ENCODE measurements around the gene MGP. TPM values are rescaled to one million over a fixed set of nuclear protein-coding genes. Genes with fewer than 3 reads are reported as not detected.

MGP gene
- total and polyA plus RNA-seq, 2 experiments from 2014 or later = 0.60 TPM; not detected in 1

DNA sequence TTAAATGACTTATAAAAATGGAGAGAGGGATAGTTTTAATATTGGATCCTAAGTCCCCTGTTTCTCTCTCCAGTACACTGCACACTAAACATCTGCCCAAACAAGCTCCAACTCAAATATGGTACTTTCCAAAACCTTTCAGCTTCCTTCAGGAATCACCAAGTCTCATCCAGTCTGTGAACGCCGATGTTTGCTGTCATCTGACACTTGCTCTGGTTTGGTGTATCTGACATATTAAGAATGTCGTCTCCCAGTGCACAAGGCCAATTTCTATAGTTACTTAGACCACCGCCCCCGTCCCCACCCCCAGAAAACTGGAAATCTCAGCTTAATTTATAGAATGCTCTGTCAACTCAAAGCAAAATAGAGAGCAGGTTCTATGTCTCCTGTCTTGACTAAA lies 5.0 kb upstream of the MGP start:
- Histone ChIP-seq H3K9me2 (ENCODE audit: insufficient read depth) (no peaks in the 10 kb centered on the region; the same call in 1 of the 2 replicates), H4K20me1 (replicated peaks; ENCODE audit: insufficient read depth) (no peaks in the 10 kb centered on the region), H2AFZ (no peak overlapping the region), H3F3A (replicated peaks; ENCODE audit: low read depth) (no peaks in the 10 kb centered on the region), H3K79me2 (replicated peaks; ENCODE audit: insufficient read depth) (no peaks in the 10 kb centered on the region), H3K4me3 (no peak overlapping the region), H3K27me3 (ENCODE audit: insufficient read depth) (no peaks in the 10 kb centered on the region), H3K4me2 (no peak overlapping the region), H3K36me3 (ENCODE audit: insufficient read depth) (no peaks in the 10 kb centered on the region), H3K27ac (ENCODE audit: low read depth) (no peak overlapping the region), H3K4me1 (ENCODE audit: insufficient read depth) (peaks cover 8% of the 10 kb centered on the region; the same call in 1 of the 2 replicates)
- Mint-ChIP-seq H3K4me3 (no peak overlapping the region), H3K4me1 (peaks cover 18% of the 10 kb centered on the region), H3K36me3 (ENCODE audit: low read depth) (no peaks in the 10 kb centered on the region), H3K27ac (no peak overlapping the region), H3K9me3 (no peaks in the 10 kb centered on the region), H3K27me3 (ENCODE audit: insufficient read depth, low read depth, poor library complexity) (no peaks in the 10 kb centered on the region)
- ATAC-seq = no peak
- TF ChIP-seq ZNF114 (CRISPR knock-in tag; IDR thresholded peaks at IDR 0.05) = no peak
- TF ChIP-seq, protein P1, sequence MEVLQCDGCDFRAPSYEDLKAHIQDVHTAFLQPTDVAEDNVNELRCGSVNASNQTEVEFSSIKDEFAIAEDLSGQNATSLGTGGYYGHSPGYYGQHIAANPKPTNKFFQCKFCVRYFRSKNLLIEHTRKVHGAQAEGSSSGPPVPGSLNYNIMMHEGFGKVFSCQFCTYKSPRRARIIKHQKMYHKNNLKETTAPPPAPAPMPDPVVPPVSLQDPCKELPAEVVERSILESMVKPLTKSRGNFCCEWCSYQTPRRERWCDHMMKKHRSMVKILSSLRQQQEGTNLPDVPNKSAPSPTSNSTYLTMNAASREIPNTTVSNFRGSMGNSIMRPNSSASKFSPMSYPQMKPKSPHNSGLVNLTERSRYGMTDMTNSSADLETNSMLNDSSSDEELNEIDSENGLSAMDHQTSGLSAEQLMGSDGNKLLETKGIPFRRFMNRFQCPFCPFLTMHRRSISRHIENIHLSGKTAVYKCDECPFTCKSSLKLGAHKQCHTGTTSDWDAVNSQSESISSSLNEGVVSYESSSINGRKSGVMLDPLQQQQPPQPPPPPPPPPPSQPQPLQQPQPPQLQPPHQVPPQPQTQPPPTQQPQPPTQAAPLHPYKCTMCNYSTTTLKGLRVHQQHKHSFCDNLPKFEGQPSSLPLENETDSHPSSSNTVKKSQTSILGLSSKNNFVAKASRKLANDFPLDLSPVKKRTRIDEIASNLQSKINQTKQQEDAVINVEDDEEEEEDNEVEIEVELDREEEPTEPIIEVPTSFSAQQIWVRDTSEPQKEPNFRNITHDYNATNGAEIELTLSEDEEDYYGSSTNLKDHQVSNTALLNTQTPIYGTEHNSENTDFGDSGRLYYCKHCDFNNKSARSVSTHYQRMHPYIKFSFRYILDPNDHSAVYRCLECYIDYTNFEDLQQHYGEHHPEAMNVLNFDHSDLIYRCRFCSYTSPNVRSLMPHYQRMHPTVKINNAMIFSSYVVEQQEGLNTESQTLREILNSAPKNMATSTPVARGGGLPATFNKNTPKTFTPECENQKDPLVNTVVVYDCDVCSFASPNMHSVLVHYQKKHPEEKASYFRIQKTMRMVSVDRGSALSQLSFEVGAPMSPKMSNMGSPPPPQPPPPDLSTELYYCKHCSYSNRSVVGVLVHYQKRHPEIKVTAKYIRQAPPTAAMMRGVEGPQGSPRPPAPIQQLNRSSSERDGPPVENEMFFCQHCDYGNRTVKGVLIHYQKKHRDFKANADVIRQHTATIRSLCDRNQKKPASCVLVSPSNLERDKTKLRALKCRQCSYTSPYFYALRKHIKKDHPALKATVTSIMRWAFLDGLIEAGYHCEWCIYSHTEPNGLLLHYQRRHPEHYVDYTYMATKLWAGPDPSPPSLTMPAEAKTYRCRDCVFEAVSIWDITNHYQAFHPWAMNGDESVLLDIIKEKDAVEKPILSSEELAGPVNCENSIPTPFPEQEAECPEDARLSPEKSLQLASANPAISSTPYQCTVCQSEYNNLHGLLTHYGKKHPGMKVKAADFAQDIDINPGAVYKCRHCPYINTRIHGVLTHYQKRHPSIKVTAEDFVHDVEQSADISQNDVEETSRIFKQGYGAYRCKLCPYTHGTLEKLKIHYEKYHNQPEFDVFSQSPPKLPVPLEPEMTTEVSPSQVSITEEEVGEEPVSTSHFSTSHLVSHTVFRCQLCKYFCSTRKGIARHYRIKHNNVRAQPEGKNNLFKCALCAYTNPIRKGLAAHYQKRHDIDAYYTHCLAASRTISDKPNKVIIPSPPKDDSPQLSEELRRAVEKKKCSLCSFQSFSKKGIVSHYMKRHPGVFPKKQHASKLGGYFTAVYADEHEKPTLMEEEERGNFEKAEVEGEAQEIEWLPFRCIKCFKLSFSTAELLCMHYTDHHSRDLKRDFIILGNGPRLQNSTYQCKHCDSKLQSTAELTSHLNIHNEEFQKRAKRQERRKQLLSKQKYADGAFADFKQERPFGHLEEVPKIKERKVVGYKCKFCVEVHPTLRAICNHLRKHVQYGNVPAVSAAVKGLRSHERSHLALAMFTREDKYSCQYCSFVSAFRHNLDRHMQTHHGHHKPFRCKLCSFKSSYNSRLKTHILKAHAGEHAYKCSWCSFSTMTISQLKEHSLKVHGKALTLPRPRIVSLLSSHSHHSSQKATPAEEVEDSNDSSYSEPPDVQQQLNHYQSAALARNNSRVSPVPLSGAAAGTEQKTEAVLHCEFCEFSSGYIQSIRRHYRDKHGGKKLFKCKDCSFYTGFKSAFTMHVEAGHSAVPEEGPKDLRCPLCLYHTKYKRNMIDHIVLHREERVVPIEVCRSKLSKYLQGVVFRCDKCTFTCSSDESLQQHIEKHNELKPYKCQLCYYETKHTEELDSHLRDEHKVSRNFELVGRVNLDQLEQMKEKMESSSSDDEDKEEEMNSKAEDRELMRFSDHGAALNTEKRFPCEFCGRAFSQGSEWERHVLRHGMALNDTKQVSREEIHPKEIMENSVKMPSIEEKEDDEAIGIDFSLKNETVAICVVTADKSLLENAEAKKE (CRISPR knock-in tag; IDR thresholded peaks at IDR 0.05) = no peak
- no peak for TF ChIP-seq POLR2AphosphoS5 (IDR thresholded peaks at IDR 0.05; ENCODE audit: low read depth)
- TF ChIP-seq STAT1 (IDR thresholded peaks at IDR 0.05; ENCODE audit: unreplicated experiment) = no peak
- TF ChIP-seq JUNB (IDR thresholded peaks at IDR 0.05; ENCODE audit: unreplicated experiment) = no peak
- no peak for TF ChIP-seq EZH2phosphoT487 (IDR thresholded peaks at IDR 0.05; ENCODE audit: unreplicated experiment)
- TF ChIP-seq, protein P2, sequence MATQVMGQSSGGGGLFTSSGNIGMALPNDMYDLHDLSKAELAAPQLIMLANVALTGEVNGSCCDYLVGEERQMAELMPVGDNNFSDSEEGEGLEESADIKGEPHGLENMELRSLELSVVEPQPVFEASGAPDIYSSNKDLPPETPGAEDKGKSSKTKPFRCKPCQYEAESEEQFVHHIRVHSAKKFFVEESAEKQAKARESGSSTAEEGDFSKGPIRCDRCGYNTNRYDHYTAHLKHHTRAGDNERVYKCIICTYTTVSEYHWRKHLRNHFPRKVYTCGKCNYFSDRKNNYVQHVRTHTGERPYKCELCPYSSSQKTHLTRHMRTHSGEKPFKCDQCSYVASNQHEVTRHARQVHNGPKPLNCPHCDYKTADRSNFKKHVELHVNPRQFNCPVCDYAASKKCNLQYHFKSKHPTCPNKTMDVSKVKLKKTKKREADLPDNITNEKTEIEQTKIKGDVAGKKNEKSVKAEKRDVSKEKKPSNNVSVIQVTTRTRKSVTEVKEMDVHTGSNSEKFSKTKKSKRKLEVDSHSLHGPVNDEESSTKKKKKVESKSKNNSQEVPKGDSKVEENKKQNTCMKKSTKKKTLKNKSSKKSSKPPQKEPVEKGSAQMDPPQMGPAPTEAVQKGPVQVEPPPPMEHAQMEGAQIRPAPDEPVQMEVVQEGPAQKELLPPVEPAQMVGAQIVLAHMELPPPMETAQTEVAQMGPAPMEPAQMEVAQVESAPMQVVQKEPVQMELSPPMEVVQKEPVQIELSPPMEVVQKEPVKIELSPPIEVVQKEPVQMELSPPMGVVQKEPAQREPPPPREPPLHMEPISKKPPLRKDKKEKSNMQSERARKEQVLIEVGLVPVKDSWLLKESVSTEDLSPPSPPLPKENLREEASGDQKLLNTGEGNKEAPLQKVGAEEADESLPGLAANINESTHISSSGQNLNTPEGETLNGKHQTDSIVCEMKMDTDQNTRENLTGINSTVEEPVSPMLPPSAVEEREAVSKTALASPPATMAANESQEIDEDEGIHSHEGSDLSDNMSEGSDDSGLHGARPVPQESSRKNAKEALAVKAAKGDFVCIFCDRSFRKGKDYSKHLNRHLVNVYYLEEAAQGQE (IDR thresholded peaks at IDR 0.05; ENCODE audit: unreplicated experiment) = no peak
- no peak for TF ChIP-seq ZNF331 (CRISPR knock-in tag; IDR thresholded peaks at IDR 0.05; ENCODE audit: low read depth)
- TF ChIP-seq, protein P3, sequence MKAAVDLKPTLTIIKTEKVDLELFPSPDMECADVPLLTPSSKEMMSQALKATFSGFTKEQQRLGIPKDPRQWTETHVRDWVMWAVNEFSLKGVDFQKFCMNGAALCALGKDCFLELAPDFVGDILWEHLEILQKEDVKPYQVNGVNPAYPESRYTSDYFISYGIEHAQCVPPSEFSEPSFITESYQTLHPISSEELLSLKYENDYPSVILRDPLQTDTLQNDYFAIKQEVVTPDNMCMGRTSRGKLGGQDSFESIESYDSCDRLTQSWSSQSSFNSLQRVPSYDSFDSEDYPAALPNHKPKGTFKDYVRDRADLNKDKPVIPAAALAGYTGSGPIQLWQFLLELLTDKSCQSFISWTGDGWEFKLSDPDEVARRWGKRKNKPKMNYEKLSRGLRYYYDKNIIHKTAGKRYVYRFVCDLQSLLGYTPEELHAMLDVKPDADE (IDR thresholded peaks at IDR 0.05) = no peak
- no peak for TF ChIP-seq NANOG (IDR thresholded peaks at IDR 0.05; ENCODE audit: borderline replicate concordance)
- TF ChIP-seq CREB1 (CRISPR knock-in tag; IDR thresholded peaks at IDR 0.05; ENCODE audit: low read depth) = no peak
- DNase-seq (ENCODE audit: low spot score) = no peak

Measured in GM23338 (cell line).